ENCODE data around the gene IL1RAP.

DNA sequence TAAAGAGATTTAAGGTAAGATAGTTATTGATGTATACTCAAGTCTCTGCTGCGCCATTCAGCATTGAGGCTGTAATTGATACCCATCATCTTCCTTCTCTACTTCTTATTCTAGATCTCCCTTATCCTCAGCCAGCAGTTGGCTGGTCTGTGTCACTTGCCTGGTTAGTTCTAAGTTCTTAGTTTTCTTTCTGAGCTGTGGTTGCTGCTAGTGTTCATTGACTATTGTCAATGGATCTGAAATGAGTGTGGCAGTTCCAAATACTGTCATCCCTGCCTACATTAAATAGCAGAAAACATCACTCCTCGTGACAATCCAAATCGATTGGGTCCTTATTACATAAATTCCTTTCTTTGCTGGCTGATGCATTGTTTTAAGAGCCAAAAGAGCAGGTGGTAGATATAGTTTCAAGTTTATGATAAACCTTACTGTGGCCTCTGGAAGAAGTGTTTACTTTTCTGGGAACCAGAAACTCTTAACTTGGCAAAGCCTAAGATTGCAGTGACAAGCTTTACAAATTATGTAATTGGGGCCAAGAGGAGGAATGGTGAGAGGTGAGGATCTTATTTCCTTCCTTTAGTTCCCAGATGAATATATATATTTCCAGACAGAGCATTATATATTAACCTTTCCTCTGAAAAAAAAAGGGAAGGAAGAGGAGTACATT, 180.6 kb downstream of the IL1RAP start:
- TF ChIP-seq, protein P1, sequence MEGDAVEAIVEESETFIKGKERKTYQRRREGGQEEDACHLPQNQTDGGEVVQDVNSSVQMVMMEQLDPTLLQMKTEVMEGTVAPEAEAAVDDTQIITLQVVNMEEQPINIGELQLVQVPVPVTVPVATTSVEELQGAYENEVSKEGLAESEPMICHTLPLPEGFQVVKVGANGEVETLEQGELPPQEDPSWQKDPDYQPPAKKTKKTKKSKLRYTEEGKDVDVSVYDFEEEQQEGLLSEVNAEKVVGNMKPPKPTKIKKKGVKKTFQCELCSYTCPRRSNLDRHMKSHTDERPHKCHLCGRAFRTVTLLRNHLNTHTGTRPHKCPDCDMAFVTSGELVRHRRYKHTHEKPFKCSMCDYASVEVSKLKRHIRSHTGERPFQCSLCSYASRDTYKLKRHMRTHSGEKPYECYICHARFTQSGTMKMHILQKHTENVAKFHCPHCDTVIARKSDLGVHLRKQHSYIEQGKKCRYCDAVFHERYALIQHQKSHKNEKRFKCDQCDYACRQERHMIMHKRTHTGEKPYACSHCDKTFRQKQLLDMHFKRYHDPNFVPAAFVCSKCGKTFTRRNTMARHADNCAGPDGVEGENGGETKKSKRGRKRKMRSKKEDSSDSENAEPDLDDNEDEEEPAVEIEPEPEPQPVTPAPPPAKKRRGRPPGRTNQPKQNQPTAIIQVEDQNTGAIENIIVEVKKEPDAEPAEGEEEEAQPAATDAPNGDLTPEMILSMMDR (conservative IDR thresholded peaks at IDR 0.05 in 1 of 2, IDR thresholded peaks at IDR 0.05 in 1 of 2; ENCODE audit: extremely low read depth in 1 of 2, insufficient read depth in 1 of 2, low read depth in 1 of 2, low read length in 2 of 2): no peak
- TF ChIP-seq EZH2 (IDR thresholded peaks at IDR 0.05; ENCODE audit: borderline replicate concordance, low read length): no peak

Measured in mammary epithelial cell (primary cell).